Activated naive CD8-positive, alpha-beta T cell treated with anti-CD3 and anti-CD28 coated beads, Interleukin-2, amount 10 ng/mL, durations not matched to agents 7 days and 5 days (primary cell): ENCODE results near the gene TOP2A. TPM values are rescaled to one million over a fixed set of nuclear protein-coding genes. Genes with fewer than 3 reads are reported as not detected.
A peak's percentile ranks its signal among the peaks of the same experiment; 100 is the strongest.

ENCODE experiments used
- ATAC-seq: fragments of 150-1000 bp; cut with Tn5 transposase; one replicate; pipeline ENCODE4 v1.10.0; 2021; ENCODE audit warnings: low read depth, moderate library complexity
- POLR2A ChIA-PET: fragments of 350-600 bp; sonication (Branson Sonifier 250); formaldehyde crosslinking; loops from one replicate; lab custom pipeline; 2021; ENCODE audit warnings: antibody characterized with exemption; lab: Charles Lee
- DNase-seq: peaks from one replicate; pipeline ENCODE4 v3.0.0; 2021
- H3K27ac Mint-ChIP-seq: one replicate; pipeline ENCODE4 v1.8.0; 2022; ENCODE audit warnings: mild to moderate bottlenecking, mixed read lengths
- H3K27me3 Mint-ChIP-seq: one replicate; pipeline ENCODE4 v1.8.0; 2022; ENCODE audit warnings: mild to moderate bottlenecking, moderate library complexity, mixed read lengths
- H3K36me3 Mint-ChIP-seq: one replicate; pipeline ENCODE4 v1.8.0; 2021; ENCODE audit warnings: mild to moderate bottlenecking, mixed read lengths
- H3K4me1 Mint-ChIP-seq: one replicate; pipeline ENCODE4 v1.8.0; 2021; ENCODE audit warnings: mixed read lengths
- H3K4me3 Mint-ChIP-seq: one replicate; pipeline ENCODE4 v1.8.0; 2022; ENCODE audit warnings: mild to moderate bottlenecking, moderate library complexity, mixed read lengths
- H3K9me3 Mint-ChIP-seq: one replicate; pipeline ENCODE4 v1.8.0; 2021; ENCODE audit warnings: mixed read lengths
- total RNA-seq, 2 experiments: library from RNA; stranded (reverse); gene quantifications; one replicate each; pipeline ENCODE4 v1.2.3, GENCODE V29; 2021

Gene TOP2A
- total RNA-seq, 2 experiments from 2014 or later, result 313 to 314 TPM

DNA sequence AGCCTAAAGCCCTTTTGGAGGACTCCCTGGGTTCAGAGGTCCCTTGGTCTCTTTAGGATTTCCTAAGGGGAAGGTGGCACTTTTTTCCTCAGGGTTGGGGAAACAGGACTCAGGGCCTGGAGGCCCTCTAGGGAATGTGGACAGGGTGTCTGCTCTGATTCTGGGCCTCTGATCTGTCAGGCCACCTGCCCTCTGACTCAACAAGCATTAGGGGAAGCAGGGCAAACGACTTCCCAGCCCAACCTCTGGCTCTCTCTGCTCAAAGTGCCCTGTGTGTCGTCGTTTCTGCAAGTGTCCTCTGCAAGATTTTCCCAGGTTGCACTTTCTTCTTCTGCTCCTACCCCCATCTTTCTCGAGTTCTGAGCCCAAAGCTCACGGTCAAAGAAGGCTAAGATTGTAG, 18.9 kb upstream of the TOP2A start:
- H3K27ac Mint-ChIP-seq, result no peak overlapping the region
- no peaks in the 10 kb centered on the region for H3K9me3 Mint-ChIP-seq
- H3K4me3 Mint-ChIP-seq, result no peak overlapping the region
- H3K4me1 Mint-ChIP-seq, result peaks cover 14% of the 10 kb centered on the region
- ATAC-seq (no peak), DNase-seq (no peak)
- peaks cover 6% of the 10 kb centered on the region for H3K27me3 Mint-ChIP-seq
- POLR2A ChIA-PET, result interaction anchor here (1.5 to 1.6 kb wide), 3 partner anchors 10 to 18 kb away, joined by 4 to 11 read pairs (median 11); partner anchors contain the start of gene TOP2A
- H3K36me3 Mint-ChIP-seq, result no peaks in the 10 kb centered on the region

DNA sequence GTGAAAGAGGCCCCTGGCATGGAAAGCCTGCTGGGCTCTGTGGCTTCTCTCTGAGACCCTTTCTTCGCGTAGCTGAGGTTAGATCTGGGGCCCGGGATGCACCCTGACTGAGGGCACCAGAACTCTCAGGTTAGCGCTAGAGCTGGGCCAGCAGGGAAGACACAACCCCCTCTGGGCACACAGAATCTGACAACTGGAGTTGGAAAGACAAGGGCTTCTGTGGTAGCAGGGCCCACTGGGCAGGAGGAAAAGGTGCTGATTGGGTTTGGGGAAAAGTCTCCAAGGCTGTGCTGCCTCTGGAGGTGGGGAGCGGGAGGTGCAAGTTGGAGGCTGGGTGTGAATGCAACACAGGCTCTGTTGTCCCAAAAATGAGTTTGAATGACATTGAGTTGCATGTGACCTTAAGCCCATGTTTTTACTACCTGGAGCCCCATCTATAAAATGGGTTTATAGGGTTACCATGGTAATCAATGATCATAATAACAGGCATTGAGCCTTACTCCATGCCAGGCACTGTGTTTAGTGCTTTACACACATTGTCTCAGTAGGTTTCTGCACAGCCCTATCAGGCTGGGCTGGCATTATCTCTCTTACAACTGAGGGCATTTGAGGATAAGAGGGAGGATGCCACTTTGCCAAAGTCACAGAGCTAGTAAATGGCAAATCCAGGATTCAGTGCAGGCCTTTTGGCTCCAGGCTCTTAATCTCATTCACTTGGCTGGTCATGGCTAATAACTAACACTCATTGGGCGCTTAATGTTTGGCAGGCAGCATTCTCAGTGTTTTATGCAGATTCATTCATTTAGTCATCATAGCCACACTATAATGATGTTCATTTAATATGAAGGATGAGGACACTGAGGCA, 16.1 kb upstream of the TOP2A start:
- H3K27ac Mint-ChIP-seq, result no peak overlapping the region
- H3K4me1 Mint-ChIP-seq, result peaks cover 14% of the 10 kb centered on the region
- POLR2A ChIA-PET, result interaction anchor here (1.9 kb wide), 1 partner anchor 16 kb away, joined by 8 read pairs; the partner anchor contains the start of gene TOP2A
- no peaks in the 10 kb centered on the region for H3K36me3 Mint-ChIP-seq
- H3K9me3 Mint-ChIP-seq, result no peaks in the 10 kb centered on the region
- ATAC-seq, result peak; percentile 59
- H3K27me3 Mint-ChIP-seq, result peaks cover 15% of the 10 kb centered on the region
- DNase-seq, result no peak
- no peak overlapping the region for H3K4me3 Mint-ChIP-seq

DNA sequence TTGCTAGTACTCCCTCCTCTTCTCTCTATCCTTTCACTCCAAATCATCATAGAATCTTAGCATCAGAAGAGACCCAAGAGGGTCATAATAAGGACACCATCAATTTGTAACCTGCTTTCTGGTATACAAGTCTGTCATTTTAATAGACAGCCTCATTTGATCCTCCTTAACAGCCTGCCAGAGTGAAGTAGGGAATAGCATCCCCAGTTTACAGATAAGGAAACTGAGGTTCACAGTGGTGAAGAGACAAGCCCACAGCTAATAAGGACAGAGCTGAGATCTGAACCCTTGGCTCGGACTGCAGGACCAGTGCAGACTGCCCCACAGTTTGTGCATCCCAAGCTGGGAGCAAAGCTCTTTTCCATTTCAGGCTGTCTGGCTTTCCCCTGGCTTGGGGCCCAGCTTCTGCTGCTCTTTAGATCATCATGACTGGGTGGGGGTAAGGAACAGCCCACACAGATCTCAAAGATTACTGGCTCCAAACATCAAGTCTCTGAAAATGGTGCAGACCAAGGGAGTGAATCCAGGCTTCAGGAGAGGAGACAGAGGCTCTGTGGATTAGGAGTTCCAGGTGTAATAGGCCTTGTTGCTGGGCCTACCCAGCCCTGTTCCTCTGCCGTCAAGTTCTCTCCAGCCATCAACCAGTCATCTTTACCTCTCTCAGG, 15.3 kb upstream of the TOP2A start:
- Mint-ChIP-seq H3K4me3 (no peak overlapping the region), H3K27me3 (peaks cover 17% of the 10 kb centered on the region), H3K9me3 (no peaks in the 10 kb centered on the region)

DNA sequence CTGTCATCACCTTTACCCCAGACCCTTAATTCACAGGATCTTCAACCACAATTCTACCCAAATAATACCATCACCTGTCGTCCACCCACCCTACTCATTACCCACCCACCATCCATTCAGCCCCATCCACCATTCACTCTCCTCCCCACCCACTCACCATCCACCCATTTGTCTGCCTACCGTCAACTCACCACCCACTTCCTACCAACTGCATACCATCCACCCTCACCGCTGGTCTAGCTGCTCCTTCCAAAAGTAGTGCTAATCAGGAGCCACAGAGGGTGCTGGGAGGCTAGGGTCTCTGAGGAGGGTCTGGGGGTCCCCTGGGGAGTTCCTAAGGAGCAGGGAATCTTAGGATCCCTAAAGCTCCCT, 13.5 kb upstream of the TOP2A start:
- peak; percentile 15 for DNase-seq

More for the DNA sequence above, 15.3 kb upstream of the TOP2A start:
- Mint-ChIP-seq H3K27ac (no peak overlapping the region), H3K36me3 (peaks cover 1% of the 10 kb centered on the region), H3K4me1 (peaks cover 15% of the 10 kb centered on the region)
- POLR2A ChIA-PET, result interaction anchor here (1.9 kb wide), 1 partner anchor 15 kb away, joined by 8 read pairs; the partner anchor contains the start of gene TOP2A
- no peak for ATAC-seq
- no peak for DNase-seq

DNA sequence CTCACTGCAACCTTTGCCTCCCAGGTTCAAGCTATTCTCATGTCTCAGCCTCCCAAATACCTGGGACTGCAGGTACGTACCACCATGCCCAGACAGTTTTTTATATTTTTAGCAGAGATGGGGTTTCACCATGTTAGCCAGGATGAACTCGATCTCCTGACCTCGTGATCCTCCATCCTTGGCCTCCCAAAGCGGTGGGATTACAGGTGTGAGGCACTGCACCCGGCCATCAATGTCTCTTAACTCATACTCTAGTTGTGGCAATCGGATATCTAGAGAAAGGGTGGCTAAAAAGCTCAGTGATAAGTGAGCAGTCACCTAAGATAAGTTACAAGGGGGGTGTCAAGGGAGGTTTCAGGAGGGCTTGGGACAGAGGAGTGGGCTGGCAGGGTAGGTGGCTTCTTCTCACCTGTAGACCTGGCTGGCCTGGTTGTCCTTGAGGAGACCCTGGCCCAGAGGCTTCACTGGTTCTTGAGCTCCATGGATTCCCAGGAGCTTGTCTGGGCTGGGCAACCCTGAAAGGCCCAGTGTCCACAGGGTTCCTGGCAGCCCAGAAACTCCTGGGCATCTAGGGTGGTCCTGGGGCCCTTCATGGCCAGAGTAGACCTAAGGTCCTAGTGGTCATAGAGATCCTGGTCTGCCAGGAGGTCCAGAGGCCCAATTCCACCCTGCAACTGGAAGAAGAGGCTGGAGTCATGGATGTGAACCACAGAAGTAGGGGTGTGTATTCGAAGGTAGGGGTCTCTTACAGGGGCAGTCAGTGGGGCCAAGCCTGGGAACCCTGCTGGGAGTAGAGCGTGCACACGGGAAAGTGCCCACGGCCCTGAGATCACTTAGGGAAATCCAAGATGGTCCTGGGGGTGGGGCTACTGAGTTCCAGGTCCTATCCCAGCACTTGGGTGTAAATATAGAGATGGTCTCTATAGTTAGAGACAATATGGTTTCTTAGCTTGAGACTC, 12.9 kb upstream of the TOP2A start:
- Mint-ChIP-seq H3K4me1 (peaks cover 31% of the 10 kb centered on the region), H3K4me3 (no peak overlapping the region), H3K27me3 (peaks cover 17% of the 10 kb centered on the region), H3K9me3 (no peaks in the 10 kb centered on the region), H3K36me3 (peaks cover 2% of the 10 kb centered on the region), H3K27ac (peak overlapping the region; percentile 23)
- peak; percentile 19 for DNase-seq
- POLR2A ChIA-PET, result interaction anchor here (0.6 to 1.0 kb wide), 3 partner anchors 13 to 50 kb away, joined by 3 to 4 read pairs (median 3); partner anchors contain the start of gene TOP2A
- no peak for ATAC-seq

More for the DNA sequence above, 13.5 kb upstream of the TOP2A start:
- POLR2A ChIA-PET, result interaction anchor here (0.6 to 1.0 kb wide), 4 partner anchors 14 to 50 kb away, joined by 3 to 4 read pairs (median 4); partner anchors contain the start of gene TOP2A
- Mint-ChIP-seq H3K4me1 (peaks cover 24% of the 10 kb centered on the region), H3K27me3 (peaks cover 17% of the 10 kb centered on the region), H3K9me3 (no peaks in the 10 kb centered on the region), H3K27ac (peak overlapping the region; percentile 23), H3K36me3 (peaks cover 2% of the 10 kb centered on the region), H3K4me3 (no peak overlapping the region)
- no peak for ATAC-seq

DNA sequence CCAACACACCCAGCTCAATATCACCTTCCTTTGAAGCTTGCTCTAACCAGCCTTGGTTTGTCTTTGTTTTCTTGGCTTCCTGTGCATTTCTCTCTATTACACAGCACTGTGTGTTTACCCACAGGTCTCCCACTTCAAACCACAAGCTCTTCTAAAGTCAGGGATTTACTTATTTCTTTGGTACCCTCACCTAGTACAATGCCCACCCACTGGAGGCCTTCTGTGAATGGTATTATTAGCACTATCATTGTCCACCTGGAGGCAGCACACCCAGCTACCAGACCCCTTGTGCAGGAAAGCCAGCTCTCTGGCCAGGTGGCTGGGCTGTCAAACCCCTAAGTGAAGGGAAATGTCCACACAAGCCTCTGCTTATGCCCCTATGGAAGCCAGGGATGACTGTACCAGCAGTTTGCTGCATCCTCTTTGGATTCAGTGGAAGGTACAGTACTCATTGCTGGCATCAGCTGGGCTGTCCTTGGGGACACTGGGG, 9.4 kb upstream of the TOP2A start:
- H3K36me3 Mint-ChIP-seq, result peaks cover 2% of the 10 kb centered on the region
- DNase-seq (peak; percentile 49), ATAC-seq (peak; percentile 93)
- peaks cover 17% of the 10 kb centered on the region for H3K27me3 Mint-ChIP-seq
- H3K4me1 Mint-ChIP-seq, result peaks cover 38% of the 10 kb centered on the region
- peak overlapping the region; percentile 86 for H3K27ac Mint-ChIP-seq
- peak overlapping the region; percentile 71 for H3K4me3 Mint-ChIP-seq
- POLR2A ChIA-PET, result interaction anchor here (0.6 to 3.4 kb wide), 16 partner anchors 10 to 139 kb away, joined by 3 to 48 read pairs (median 5); partner anchors contain the start of genes CDC6 and TOP2A
- no peaks in the 10 kb centered on the region for H3K9me3 Mint-ChIP-seq

DNA sequence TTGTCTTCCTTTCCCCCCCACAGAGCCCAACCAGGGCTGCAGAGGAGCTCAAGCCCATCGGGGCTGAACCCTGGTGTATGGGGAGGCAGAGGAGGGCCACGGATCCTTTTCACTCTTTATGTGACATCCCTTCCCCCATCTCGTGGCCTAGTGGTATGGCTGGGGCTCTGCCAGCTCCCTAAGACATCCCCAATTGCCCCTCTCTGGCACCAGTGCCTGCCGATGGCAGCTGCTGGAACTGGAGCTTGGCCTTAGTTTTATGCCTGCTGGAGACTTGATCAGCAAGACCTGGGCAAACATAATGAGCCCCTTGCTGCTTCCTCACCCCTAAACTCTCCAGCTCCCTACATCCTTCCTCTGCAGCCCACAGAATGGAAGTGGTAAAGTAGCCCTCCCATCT, 8.0 kb upstream of the TOP2A start:
- peaks cover 37% of the 10 kb centered on the region for H3K4me1 Mint-ChIP-seq
- no peaks in the 10 kb centered on the region for H3K9me3 Mint-ChIP-seq
- POLR2A ChIA-PET, result interaction anchor here (0.6 to 3.4 kb wide), 9 partner anchors 8 to 135 kb away, joined by 3 to 48 read pairs (median 8); partner anchors contain the start of genes IGFBP4 and TOP2A
- peak overlapping the region; percentile 86 for H3K27ac Mint-ChIP-seq
- DNase-seq (peak; percentile 51), ATAC-seq (peak; percentile 23)
- H3K27me3 Mint-ChIP-seq, result peaks cover 17% of the 10 kb centered on the region
- peak overlapping the region; percentile 71 for H3K4me3 Mint-ChIP-seq
- peaks cover 2% of the 10 kb centered on the region for H3K36me3 Mint-ChIP-seq

DNA sequence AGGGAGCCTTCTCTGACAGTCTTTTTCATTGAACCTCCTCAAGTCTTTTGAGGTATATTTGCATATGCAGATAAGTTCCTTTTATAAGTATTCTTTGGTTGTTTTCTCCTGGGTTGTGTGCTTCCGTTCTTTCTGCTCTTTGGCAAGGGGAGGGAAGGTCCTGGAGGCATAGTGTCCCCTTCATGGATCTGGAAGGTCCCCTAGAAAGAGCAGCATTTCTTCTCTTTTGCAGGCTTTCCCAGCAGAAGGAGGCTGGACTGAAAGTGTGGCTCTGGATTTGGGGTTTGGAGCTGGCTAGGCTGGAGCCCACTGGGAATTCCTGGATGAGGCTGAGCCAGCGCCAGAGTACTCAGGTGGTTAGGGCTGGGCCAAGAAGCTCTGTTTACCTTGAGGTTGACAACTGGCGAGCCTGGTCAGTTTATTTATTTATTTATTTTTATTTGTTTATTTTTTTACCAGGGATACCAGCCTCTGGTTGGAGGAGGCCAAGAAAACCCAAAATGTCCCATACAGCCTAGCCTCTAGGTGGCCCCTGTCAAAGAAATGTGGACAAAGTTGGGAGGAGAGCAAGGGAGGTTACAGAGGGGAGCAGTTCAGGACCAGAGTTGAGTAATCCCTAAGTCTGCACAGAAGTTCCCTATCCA, 5.4 kb upstream of the TOP2A start:
- H3K27me3 Mint-ChIP-seq, result peaks cover 6% of the 10 kb centered on the region
- POLR2A ChIA-PET, result interaction anchor here (0.8 kb wide), 1 partner anchor 9 kb away, joined by 5 read pairs; no protein-coding TSS in a partner anchor
- H3K4me3 Mint-ChIP-seq, result no peak overlapping the region
- H3K4me1 Mint-ChIP-seq, result peaks cover 48% of the 10 kb centered on the region
- peak; percentile 18 for DNase-seq
- peaks cover 2% of the 10 kb centered on the region for H3K36me3 Mint-ChIP-seq
- H3K9me3 Mint-ChIP-seq, result no peaks in the 10 kb centered on the region
- H3K27ac Mint-ChIP-seq, result no peak overlapping the region
- ATAC-seq, result no peak

DNA sequence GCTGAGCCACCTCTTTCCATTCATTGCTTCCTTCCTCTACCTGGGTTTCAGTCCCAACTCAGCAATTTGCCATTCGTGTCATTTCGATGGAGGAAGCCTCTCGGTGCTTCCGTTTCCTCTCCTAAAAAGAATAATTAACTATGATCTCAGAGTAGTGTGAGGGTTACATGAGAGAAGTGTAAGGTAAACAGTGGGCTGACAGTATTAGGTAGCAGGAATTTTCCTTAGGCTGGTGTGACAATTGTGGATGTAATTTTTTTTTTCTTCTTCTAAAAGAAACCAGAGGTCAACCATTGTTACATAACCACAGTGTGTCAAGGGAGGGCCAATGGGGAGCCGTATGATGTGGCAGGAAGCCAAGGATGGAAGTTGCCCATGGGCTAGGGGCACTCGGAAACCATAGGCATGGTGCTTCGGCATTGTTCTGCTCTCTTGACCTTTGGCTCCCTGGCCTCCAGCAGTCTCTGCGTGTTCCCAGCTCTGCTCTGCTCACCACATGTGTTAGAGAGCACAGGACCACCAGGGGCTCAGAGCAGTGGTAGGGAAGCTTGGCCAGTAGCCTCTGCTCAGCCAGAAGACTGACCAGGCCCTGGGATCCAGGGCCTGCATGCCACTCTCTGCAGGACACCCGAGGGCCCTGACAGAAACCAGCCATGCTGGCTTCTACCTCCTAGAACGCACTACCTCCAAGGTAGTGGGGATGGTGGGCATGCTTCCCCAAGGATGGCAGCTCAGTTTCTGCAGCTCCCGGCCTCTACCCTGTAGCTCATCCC, 2.0 kb upstream of the TOP2A start:
- ATAC-seq (no peak), DNase-seq (peak; percentile 25)
- POLR2A ChIA-PET, result interaction anchor here (0.6 to 1.8 kb wide), 5 partner anchors 57 to 191 kb away, joined by 3 to 6 read pairs (median 4); no protein-coding TSS in a partner anchor
- H3K9me3 Mint-ChIP-seq, result no peaks in the 10 kb centered on the region
- H3K4me3 Mint-ChIP-seq, result peak overlapping the region; percentile 50
- H3K4me1 Mint-ChIP-seq, result peaks cover 31% of the 10 kb centered on the region
- H3K36me3 Mint-ChIP-seq, result peaks cover 15% of the 10 kb centered on the region
- peak overlapping the region; percentile 67 for H3K27ac Mint-ChIP-seq
- H3K27me3 Mint-ChIP-seq, result no peaks in the 10 kb centered on the region

DNA sequence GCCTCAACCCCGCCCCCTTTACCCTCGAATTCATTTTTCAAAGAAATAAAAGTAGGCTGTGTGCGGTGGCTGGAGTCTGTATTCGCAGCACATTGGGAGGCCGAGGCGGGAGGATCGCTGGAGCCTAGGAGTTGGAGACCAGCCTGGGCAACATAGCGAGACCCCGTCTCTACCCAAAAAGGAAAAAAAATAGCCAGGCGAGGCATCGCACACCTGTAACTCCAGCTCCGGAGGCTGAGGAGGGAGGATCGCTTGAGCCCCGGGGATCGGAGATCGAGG, 671 bp upstream of the TOP2A start:
- no peaks in the 10 kb centered on the region for H3K9me3 Mint-ChIP-seq
- peak overlapping the region; percentile 97 for H3K27ac Mint-ChIP-seq
- DNase-seq (no peak), ATAC-seq (no peak)
- peaks cover 20% of the 10 kb centered on the region for H3K36me3 Mint-ChIP-seq
- H3K4me1 Mint-ChIP-seq, result peaks cover 32% of the 10 kb centered on the region
- H3K4me3 Mint-ChIP-seq, result peak overlapping the region; percentile 99
- H3K27me3 Mint-ChIP-seq, result no peaks in the 10 kb centered on the region
- POLR2A ChIA-PET, result interaction anchor here (0.8 to 3.7 kb wide), 25 partner anchors 9 to 349 kb away, joined by 3 to 48 read pairs (median 6); partner anchors contain the start of gene IGFBP4

DNA sequence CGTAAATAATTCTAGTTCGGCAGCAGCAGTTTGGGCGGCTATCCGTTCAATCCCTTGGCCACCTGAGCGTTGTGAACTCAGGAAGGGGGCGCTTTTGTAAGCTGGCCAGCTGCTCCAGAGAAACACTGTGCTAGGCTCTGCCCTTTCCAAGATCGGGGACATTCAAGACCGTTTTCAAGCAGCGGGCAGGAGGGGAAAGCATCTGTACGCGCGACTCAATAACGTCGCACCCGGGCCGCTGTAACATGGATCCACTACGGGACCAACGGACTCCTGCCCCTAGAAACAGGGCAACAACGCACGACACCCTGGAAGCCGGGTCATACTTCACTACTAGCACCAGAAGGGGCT, 463 bp downstream of the TOP2A start:
- POLR2A ChIA-PET, result interaction anchor here (0.6 to 3.7 kb wide), 36 partner anchors 10 to 348 kb away, joined by 3 to 48 read pairs (median 4); partner anchors contain the start of genes CCR7, GJD3 and IGFBP4
- H3K4me1 Mint-ChIP-seq, result peaks cover 36% of the 10 kb centered on the region
- no peak for DNase-seq
- no peaks in the 10 kb centered on the region for H3K27me3 Mint-ChIP-seq
- peaks cover 29% of the 10 kb centered on the region for H3K36me3 Mint-ChIP-seq
- H3K4me3 Mint-ChIP-seq, result peak overlapping the region; percentile 99
- H3K27ac Mint-ChIP-seq, result peak overlapping the region; percentile 97
- ATAC-seq, result peak; percentile 21
- no peaks in the 10 kb centered on the region for H3K9me3 Mint-ChIP-seq
